Measurements from ENCODE around the gene VTI1A.

DNA sequence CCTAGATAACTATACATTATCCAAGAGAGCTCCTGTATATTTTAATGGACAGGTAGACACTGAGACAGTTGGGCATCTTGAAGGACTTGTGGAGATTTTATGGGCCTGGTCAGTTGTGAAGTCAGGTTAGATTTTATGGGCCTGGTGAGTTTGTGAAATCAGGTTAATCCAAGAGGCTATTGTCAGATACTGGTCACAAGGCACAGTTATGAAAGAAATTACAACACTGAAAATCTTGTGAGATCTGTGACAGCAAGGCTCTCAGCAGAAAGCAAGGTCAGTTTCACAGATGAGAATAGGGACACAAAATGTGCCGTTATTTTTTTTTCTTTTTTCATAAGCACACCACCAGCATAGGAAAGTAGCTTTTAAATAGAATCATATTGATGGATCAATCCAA is 167.6 kb downstream of the VTI1A start:
- TF ChIP-seq CTCF (IDR thresholded peaks at IDR 0.05; ENCODE audit: low read depth, low read length) (no peak), POLR2A (IDR thresholded peaks at IDR 0.05; ENCODE audit: extremely low read depth, insufficient read length) (no peak), MYC (IDR thresholded peaks at IDR 0.05; ENCODE audit: low read depth, low read length) (no peak), MAX (IDR thresholded peaks at IDR 0.05; ENCODE audit: low read depth, low read length) (no peak)

All from NB4 (cell line).